HG03095 (cell line): ENCODE measurements around the gene CCDC187.

Source experiments
- ATAC-seq: cut with Tn5 transposase; IDR thresholded peaks from one replicate; pipeline ENCODE4 v1.9.1; 2021; ENCODE audit warnings: moderate library complexity; ENCODE audit not compliant: unreplicated experiment

The CCDC187 gene

DNA sequence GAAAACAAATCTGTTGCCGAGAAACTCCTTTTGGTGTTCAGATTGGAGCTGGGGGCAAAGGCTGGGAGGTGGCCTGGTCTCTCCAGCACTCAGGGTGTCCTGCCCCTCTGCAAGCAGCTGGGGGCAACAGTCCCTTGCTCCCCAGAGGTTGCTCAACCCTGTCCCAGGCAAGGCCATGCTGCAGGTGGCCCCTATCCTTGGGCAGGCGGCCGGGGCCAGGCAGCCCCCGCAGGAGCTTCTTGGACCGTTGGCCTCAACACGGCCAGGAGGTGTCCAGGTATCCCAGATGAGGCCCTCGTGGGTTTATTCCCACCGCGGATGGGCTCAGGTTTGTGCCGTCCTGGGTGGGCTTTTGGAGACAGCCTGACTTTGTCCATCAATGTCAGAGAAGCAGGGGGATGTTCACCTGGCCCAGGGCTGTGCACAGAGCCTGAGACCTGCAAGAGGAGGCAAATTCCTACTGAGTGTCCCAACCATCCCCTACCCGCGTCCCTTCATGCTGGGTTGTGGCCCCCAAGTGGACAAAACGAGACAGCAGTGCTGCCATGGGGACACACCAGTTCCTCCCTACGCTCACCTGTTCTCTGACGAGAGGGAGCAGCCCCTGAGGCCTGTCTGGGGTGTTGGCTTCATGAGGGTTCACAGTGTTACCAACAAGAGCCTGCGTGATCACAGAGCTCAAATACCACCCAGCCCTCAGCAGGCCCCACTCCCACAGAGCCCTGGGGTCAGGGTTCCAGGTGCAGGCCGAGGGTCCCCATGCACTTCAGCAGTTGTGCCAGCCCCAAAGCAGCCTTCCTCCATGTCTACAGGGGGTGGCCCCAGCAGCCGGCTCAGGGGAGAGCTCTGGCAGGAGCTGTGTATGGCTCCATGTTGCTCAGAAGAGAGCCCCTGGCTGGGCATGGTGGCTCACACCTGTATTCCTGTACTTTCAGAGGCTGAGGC, 9.5 kb upstream of the CCDC187 start:
- no peak for ATAC-seq

DNA sequence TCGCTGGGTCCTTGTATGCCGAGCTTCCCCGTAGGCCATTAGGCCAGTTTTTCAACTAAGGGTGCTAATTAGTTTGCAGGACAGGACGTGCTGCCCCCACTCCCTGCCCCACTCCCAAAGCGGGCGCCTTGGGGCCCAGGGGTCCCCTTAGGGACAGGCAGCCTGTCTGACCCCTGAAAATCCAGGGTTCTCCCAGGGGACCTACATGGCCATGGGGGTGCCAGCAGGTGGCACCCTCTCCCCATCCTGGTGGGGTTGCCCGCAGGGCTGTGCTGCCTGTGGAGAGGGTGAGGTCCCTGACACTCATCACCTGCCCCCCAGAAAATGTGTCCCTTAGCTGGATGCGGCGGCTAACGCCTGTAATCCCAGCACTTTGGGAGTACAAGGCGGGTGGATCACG, 8.5 kb upstream of the CCDC187 start:
- no peak for ATAC-seq

DNA sequence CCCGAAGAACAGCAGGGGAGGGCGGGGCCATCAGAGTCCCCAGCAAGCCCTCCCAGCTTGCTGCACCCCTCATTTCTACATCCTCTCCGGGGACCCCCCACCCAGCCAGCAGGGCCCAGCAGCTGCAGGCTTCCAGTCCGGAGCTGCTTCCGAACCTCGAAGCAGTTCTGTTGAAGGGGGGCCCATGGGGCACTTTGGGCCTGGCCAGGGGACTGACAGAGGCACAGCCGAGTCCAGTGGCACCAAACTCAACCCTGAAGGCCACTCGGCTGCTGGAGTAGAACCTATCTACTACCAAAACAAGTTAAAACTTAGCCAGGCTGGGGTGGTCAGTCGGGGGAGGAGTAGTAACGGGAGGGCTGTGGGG, 8.1 kb upstream of the CCDC187 start:
- no peak for ATAC-seq

DNA sequence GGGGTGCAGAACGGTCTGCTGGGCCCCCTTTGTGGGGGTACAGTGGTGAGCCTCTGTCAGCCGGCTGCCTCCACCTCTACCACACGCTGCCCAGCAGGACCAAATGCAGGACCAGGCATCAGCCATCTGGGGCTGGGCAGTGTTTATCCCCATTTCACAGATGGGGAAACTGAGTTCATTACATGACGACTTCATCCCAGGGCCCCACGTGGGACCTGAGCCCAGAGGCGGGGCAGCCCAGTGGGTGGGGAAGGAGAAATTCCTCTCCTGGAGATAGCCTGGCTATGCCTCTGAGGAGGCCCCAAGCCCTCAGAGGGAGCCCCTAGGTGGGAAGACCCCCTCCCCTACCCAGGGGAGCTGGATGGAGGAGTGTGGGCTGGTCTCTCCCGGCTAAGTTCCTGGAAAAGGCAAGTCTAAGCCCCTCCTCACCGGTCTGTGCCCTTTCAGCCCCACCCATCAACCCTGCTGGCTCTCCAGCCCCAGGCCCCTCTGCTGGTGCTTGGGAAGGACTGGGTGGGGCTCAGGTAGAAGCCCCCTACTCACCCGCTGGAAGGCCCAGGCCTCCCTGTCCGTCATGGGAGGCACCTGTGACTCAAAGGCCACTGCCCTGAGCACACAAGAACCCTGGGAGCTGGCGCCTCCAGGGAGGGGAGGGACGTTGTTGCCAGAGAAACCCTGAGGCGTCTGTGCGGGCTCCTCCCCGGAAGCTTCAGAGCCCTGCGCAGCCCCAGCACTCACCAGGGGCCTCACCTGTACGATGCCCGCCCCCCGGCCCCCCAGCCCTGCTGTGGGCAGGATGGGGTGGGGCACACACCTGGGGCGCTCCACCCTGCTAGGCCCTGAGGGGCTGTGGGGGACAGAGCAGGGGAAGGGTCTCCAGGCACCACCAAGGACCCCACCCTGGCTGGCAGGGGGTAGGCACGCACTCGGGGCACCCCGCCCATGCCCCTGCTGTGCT, 7.4 kb upstream of the CCDC187 start:
- ATAC-seq: no peak

DNA sequence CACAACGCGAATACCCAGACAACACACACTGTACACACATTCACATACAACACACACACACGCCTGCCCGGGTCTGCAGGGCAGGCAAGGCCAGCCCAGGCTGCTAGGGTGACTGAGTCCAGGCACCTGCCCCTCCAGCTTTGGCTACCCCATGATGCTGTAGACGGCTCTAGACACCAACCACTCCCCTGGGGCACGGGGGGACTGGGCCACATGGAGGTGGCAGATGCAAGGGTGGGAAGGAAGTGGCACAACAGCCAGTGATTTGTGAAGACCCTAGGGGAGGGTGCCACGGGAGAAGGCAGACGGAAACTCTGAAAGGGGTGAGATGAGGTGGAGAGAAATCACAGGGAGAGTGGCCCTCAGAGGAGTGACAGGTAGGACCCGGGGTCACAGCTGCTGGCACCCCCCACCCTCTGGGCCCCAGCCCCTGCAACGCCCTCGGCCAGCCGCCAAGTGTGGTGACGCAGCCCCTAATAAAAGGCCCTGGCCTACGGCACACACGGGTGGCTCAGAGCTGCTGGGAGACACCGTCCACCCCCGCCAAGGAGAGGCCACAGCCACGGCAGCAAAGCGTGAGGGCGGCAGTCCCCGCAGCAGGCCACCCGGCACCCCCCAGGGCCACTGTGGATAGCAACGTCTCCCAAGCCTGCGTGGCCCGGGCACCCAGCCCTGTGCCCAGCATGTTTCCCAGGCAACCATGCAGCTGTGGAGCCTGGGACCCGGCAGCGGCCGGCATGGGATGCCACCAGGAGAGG, 6.6 kb upstream of the CCDC187 start:
- ATAC-seq: no peak

DNA sequence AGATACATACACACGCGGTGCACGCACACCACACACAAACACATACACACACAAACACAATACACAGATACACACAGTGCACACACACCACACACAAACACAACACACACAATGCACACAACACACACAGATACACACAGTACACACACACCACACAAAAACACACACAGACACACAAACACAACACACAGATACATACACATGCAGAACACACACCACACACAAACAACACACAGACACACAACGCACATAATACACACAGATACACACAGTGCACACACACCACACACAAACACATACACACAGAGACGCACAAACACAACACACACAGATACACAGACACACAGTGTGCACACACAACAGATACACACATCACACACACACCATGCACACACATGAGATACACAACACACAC, 5.9 kb upstream of the CCDC187 start:
- no peak for ATAC-seq

DNA sequence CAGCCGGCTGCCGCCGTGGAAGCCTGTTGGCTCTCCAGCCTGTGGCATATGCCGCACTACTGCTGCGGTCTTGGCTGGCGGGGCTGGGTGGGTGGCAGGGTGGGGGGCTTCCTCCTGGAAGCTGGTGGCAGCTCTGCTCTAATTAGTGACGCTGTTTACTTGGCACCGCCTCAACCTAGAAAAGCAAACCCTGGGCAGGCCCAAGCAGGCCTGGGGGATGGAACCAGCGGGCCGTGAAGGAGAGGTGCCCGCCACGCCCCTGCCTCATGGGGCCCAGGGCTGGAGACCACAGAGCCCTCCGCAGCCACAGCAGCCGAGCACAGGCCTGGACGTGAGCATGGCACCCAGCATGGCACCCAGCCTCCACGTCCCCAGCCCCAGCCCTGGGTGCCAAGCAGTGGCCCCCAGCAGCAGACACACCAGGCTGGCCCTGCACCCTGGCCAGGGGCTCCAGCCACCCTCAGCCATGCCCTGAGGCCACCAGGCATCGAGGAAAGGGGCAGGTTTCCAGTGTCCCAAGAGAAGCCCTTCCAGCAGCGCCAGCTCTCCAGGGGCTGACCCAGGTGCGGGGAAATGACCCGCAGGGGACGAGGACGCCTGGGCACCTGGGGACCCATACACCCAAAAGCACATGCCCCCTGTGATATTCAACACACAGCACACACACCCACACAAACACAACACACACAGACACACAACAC, 5.4 kb upstream of the CCDC187 start:
- ATAC-seq: no peak

DNA sequence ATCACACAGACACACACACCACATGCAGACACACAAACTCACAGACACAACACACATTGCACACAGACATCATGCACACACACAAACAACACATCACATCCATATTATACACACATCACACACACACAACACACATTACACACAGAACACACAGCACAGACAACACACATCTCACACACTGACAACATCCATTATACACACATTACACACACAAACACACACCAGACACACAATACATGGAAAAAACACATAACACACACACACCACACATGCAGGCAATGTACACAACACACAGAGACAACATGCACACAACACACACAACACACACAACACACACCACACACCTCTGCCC, 4.8 kb upstream of the CCDC187 start:
- no peak for ATAC-seq

DNA sequence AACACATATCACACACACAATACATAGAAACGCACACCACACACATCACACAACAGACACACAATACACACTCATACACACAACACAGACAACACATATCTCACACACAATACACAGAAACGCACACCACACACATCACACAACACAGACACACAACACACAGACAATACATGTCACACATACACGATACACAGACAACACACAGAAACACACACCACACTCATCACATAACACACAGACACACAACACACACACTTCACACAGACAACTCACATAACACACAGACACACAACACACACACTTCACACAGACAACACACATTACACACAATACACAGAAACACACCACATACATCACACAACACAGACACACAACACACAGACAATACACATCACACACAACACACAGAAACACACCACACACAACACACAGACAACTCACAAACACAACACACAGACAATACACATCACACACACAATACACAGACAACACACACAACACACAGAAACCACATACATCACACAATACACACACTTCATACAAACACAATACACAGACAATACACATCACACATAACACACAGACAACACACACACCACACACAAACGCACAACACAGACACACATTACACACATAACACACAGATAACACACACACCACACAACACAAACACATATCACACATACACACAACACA, 4.3 kb upstream of the CCDC187 start:
- no peak for ATAC-seq

DNA sequence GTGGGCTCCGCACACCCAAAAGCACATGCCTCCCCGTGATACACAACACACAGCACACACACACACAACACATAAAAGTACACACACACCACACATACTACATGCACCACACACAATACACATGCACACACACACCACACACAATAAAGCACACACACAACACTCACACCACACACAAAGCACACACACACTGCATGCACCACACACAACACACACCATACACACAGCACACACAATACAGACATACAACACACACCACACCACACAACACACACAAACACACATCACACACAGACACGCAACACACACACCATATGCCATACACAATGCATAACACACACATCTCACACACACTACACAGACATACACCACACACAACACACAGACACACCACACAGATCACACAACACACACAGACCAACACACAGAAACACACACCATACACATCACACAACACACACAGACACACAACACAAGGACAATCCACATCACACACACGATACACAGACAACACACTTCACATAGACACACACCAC, 3.4 kb upstream of the CCDC187 start:
- no peak for ATAC-seq

DNA sequence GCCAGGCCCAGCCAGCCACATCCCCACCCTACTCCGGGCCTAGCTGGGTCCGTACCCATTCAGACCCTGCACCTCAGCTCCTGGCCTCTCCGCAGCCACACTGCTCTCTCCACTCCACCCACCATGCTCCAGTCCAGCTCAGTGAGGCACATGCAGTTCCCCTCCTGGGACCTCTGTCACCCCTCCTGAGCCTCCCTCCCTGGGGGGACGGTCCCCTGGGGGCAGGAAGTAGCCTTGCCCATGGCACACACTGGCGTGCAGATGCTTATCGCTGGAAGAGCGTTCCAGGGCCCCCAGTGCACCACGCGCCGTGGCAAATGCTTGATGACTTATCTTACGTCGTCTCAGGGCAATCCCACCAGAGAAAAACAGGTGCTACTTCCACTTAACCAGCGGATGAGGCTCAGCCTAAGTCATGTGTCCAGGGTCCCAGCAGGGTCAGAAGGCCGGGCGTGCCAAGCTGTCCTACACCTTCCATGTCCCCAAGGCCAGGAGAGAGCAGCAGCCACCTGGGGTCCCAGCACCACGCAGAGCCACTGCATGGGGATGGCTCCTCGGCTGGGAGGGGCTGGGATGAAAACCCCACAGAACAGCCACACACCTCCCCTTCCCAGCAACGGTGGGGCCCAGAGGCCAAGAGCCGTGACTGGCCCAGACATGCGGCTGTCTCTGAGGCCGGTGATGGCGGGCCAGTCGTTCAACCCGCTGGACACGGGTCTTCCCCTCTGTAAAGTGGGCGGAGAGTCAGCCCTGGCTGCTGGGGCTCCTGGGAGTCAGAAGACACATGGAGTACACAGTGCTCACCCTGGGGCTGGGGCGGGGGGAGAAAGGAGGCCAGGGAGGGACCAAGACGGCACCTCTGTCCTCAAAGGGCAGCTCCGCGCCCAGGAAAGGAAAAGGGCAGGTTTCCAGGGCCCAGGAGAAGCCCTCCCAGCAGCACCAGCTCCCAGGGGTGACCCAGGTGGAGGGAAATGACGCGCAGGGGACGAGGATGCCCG, 2.6 kb upstream of the CCDC187 start:
- ATAC-seq: no peak

DNA sequence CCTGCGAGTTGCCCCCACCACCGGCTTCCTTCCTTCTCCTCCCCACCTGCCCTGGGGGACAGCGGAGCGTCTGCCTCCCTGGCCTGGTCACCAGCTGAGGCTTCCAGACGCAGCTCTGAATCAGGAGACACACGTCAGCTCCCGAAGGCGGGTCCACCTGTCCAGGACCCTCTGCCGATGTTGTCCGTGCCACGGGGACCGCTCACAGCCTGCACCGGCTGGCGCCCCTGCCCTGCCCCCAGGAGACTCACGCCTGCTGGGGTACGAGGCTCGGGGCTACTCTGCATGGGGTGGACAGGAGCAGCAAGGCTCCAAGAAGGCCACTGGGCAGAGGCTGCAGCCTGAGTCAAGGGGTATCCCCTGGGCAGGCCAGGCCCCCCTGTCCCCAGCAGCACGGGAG, 1.9 kb upstream of the CCDC187 start:
- ATAC-seq: no peak

DNA sequence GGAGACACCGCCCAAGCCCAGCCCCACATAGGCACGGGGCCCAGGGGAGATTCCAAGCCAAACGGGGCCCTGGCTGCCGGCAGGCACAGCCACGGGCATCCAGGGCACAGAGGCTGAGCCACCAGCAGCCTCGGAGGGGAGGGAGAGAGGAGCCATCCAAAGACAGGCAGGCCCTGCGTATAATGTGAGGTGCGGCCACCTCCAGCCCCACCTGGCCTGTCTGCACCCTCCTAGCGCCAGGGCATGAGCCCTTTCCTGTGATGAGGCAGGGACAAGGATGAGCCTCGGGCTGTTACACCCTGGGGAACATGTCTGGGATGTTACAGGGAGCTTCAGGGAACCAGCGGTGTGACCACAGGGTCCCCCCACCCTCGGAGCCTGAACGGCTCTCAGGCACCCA, 1.1 kb upstream of the CCDC187 start:
- ATAC-seq: no peak

DNA sequence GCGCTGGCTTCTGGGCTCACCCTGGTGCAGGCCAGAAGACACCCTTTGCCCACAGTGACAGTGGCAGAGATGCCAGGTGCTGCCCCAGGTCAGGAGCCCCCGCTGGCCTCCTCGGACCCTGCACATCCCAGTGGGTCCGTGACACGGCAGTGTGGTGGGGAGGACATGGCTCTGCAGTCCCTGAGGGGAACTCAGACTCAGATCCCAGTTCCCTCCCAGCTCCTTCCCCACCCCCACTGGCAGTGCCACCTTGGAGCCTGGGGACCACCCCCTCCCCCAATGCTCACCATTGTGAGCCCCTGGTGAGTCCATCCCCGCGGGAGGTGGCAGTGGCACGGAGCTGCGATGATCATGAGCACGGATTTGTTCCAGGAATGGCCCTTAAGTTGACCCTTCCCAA, 562 bp upstream of the CCDC187 start:
- ATAC-seq: no peak

DNA sequence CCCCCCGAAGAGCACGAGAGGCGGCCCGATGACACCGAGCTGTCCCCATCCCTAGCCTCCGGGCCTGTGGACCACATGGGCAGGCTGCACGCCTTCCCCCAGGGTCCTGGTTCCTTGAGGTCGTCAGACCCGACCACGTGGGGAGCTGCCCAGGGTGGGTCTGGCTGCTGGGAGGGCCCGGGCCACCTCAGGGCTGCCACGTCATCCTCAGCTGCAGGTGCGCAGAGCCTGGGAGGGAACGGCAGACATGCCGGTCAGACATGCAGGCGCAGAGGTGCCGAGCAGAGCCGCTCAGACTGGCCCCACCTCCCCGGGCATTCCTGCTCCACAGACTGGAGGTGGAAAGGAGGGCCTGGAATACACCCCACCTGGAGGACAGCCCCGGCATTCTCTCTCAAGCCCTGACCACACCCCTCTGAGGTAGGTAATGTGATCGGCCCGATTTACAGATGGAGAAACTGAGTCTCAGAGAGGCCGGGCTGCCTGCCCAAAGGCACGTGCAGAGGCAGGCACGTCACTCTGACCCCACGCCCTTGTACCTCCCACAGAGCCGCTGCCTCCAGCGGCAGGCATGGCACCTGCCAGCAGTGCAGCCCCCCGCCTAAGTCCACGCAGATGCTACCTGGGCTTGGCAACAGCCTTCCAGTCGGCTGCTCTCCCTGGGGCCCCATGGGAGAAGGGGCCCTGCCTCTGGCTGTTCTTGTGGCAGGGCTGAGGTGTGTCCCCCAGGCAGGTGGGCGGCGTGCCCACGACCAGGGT, 649 bp downstream of the CCDC187 start:
- ATAC-seq: no peak

DNA sequence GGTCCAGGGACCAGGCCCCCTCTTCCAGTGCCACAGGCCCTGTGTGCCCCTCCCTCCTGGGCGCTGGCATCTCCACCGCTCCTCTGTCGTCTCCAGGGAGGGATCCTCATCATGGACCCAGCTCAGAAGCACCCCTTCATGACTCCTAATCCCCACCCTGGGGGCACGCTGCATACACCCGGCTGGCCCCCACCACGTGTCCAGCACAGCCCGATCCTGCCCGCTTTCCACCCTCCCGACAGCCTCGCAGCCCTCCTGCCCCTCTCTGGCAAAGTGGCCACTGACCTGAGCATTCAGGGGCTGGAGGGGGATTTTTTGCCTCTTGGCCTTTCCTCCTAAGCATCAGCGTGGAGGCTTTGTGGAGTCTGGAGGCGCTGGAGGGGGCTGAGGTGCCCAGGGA, 1.4 kb downstream of the CCDC187 start:
- no peak for ATAC-seq

DNA sequence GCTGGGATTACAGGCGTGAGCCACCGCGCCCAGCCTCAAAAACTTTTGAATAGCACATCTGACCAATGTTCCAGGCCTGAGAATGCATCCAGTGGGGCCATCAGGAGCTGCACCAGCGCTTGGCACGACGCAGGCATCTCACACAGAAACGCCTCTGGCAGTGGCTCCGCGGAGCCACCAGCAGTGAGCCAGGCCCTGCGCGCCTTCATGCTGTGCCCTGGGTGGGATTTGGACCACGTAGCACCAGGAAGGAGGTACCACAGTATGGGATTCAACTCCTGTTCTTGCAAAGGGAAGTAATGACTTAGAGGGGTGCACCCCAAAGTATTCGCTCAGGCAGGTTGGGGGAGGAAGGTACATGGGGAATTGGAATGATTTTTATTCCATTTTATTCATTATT, 3.0 kb downstream of the CCDC187 start:
- ATAC-seq: no peak

DNA sequence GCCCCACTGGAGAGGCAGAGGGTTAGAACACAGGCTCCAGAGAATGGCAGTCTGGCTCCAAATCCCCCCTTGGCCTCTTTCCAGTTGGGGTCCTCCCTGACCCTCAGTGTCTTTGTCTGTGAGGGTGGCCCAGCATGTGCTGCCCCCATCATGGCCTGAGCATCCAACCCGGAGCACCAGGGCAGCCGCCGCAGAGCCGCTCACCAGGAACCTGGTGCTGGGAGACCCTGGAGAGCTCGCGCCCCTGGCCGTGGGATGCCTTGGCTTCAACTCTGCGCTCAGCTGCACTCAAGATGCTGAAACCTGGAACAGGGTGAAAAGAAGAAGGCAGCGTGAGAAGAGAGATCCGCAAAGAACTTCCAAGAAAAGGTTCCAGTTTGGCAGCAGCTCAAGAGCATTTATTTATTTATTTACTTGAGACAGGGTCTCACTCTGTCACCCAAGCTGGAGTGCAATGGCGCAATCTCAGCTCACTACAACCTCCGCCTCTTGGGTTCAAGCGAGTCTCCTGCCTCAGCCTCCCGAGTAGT, 3.8 kb downstream of the CCDC187 start:
- ATAC-seq: no peak
